NCI-H82 treated with DMSO at 0.1 percent for 48 hours (cell line): ENCODE measurements around the gene DNAI2.

Experiments used
- DNase-seq: peaks from one replicate; lab custom pipeline; 2025; ENCODE audit not compliant: unreplicated experiment; lab: John Stamatoyannopoulos, UW

Gene DNAI2, protein sequence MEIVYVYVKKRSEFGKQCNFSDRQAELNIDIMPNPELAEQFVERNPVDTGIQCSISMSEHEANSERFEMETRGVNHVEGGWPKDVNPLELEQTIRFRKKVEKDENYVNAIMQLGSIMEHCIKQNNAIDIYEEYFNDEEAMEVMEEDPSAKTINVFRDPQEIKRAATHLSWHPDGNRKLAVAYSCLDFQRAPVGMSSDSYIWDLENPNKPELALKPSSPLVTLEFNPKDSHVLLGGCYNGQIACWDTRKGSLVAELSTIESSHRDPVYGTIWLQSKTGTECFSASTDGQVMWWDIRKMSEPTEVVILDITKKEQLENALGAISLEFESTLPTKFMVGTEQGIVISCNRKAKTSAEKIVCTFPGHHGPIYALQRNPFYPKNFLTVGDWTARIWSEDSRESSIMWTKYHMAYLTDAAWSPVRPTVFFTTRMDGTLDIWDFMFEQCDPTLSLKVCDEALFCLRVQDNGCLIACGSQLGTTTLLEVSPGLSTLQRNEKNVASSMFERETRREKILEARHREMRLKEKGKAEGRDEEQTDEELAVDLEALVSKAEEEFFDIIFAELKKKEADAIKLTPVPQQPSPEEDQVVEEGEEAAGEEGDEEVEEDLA

DNA sequence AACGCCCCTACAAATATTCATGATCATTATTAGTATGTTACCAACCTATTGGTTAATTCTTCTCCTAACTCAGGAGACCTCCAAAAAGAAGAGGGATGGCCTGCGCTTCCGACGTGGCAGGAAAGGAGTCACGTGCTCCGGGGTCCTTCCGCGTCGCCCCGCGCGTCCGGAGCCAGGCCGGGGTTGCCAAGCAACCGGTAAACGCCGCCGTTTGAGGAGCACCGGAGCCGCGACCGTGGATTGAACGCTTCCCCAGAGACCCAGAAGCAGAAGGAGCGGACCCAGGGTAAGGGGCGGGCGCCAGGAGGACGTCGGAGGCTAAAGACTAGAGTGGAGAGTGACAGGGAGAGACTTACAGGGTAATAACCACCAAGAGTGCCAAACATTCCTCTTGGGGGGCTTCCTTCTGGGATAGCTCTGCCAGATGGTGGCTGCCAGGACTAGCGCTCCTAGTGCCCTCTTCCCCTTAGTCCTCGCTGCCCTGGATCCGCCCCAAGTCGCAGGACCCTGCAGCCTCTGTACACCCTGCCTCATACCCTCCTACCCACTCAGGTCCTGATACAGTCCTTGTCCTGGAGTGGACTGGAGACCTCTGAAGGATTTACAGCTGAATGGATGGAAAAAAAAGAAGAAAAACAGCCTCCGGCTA lies at the start of gene DNAI2:
Gene DNAI2, plus strand, starts transcription at position 175 of the 649 bp plus-strand sequence. CDS start 7,584 bp downstream, outside the sequence.
- DNase-seq, result no peak

DNA sequence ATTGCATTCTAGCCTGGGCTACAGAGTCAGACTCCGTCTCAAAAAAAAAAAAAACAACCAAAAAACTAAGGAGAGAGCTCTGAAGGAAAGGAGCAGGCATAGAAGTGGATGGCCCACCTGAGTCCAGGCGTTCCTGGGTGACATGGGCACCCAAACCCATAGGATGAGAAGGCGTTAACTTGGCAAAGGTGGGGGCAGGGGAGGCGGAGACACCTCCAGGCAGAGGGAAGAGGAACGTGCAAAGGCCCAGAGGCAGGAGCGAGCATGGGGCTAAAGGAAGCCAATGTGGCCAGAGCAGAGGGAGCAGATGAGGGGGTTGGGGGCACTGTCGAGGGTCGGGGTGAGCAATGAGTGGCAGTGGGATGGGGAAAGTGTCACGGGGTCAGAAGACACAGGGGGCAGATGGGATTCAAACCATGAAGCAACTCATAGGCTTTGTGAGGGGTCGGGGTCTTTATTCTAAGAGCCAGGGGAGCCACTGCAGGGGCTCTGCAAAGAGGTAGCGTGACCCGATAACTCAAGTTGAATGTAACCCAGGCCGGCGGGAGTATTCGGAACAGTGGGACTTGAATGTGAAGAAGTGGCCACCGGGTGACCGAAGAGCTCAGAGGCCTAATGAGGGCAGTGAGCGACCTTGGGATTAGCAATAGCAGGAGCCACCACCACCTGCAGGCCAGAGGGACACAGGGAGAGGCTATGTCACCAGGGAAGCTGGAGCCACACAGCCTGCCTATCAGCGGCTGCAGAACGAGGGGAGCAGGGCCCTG lies 48.9 kb upstream of the DNAI2 start:
- DNase-seq, result no peak

DNA sequence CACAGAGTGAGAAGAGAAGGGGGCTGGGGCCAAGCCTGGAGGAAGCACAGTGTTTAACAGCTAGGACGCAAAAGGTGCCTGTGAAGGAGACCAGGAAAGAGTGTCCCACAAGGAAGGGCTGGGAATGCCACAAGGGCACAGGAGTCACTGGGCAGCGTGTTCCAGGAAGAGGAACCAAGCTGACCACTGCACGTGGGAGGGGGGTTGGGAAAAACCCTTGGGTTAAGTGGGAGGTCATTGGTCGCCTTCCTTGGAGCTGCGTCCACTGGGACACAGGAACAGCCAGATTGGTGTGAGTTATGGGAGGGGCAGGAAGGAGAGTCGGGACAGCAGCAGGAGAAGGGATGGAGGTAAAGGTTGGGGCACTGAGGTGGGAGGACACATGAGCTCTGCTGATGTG lies 47.8 kb upstream of the DNAI2 start:
- no peak for DNase-seq

DNA sequence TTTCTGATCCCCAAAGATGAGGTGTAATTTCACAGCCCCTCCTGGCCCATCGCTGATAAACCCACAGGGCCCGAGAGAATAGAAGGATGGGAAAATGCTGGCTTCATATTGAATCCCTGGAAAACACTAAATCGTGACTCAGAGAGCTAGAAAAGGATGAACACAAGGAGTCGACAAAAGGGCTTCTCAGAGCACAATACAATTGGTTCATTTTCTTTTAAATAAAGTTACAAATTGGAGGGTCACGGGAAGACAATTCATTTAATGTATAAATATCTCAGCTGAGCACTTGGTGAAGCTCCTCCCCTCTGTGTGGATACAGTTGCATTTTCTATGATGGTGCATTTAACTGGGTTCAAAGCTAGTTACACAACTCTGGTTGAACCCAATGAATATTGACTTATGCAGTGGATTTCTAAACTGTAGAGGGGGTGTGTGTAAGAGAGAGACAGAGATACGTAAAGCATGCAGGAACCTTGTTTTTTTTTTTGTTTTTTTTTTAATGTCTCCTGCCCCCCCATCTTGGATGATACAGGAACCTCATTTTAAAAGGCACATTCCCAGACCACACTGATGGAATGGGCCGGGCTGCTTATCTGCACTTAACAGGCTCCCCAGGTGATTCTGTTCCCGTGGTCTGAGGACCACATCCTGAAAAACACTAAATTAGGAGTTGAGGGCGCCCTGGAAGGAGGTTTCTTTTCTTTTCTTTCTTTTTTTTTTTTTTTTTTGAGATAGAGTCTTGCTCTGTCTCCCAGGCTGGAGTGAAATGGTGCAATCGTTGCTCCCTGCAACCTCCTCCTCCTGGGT lies 46.6 kb upstream of the DNAI2 start:
- DNase-seq, result no peak

DNA sequence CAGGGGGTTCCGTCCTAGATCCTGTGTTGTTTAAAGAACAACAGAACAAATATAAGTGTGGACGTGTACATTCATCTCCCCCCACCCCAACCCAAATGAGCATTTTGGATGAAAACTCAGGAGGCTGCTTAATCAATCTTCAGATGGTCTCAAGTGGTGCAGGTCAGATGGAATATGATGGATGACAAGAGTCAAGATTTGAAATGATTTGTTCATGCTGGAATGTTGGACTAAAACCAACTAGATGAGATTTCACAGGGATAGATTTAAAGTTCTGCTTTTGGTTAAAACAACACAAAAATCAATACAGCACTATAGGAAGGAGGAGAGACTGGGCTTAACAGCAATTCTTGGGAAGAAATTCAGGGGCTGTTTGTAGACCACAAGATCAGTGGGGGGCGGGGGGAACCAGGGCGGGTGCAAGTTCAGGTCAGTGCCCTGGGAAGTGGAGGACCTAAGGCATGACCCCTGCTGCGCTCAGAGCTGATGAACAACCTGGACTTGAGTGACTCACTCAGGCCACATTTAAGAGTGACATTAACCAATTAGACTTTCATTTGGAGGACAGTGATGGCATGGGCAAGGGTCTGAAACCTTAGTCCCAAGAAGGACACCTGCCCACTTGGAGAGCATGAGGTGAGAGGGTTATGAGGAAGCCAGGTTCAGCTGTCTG lies 45.6 kb upstream of the DNAI2 start:
- DNase-seq, result no peak

DNA sequence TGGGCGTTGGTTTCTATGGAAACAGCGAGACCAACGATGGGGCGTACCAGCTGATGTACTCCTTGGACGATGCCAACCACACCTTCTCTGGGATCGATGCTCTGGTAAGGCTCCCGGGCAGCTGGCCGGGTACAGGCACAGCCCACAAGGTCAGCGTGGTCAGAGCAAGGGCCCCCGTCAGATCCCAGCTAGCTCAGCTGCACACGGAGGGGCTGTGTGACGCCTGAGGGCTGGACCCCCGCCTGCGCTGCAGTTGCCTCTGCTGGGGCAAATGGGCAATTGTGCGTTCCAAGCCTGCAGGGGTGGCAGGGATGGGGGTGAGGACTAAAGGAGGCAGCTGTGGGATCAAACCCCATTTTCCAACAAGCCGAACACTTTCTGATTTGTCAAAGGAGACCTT lies 43.1 kb upstream of the DNAI2 start:
- no peak for DNase-seq

DNA sequence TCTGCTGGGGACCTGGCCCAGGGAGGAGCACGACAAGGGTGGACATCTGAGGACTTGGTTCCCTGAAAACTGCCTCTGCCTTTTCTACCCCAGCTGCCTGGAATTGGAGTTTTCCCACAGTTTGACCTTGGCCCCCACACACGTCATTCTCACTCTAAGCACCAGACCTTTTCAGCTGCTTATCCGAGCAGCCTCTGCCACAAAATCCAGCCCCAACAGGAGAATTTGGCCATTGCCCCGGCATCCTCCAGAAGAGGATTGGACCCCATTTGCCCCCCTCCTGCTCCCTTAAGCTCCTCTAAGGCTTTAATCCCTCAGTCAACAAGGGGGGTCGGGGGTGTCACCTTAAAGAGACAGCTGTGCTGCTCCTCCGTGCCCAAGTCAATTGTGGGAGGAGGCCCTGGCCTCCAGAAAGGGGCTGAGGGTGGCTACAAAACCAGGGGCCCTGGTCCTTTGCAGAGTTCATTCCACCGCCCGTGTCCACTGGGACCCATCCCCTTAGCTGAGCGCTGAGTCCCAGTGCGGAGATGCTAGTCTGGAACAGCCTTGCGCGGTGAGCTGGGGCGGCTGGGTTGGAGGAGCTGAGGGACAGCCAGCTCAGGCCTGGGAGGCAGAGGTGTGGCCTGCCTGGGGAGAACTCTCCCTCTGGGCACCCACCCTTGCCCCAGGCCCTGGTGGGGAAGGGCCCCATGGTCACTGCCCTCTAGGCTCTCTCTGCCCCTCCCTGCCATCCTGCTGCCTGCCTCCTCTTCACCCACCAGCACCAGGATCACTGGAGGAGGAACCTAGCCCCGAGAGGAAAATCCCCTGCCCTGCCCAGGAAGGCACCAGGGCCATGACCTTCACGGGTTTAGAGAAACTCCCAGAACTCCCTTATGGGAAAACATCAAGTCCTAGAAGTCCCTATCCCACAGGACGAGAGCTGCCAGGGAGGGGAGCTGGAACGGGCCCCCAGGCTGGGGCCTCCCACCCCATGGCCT lies 41.8 kb upstream of the DNAI2 start:
- peak; percentile 88 for DNase-seq

DNA sequence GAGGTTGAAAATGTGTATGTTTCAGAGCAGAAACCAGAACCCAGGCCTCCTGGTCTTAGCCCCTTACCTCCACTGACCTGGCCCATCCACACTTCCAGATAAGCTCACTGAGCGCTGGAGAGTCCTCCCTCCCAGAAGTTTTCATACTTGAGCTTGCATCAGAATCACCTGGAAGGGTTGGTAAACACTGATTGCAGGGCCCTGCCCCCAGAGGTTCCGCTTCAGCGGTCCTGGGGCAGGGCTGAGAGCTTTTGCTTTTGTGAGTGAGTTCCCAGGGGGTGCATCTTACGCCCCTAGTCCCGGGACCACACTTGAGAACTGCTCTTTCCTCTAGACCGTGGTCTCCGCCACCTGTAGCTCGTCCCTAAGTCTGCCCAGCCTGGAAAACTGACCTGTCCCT lies 40.1 kb upstream of the DNAI2 start:
- no peak for DNase-seq

DNA sequence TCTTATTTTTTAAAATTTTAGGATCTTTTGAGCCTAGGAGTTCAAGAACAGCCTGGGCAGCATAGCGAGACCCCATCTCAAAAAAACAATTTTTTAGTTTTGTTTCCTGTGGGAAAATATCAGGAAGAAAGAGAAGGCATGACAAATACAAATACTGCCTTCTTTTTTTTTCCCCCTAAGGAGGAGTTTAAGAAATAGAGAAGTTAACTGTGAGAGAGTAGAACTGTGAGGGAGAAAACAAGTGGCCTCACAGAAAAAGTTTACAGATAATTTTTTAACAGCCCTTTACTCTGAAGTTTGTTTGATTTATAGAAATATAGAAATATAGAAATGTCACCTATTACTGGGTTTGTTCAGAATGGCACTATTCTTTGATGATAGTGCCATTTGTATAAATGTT lies 39.5 kb upstream of the DNAI2 start:
- no peak for DNase-seq

DNA sequence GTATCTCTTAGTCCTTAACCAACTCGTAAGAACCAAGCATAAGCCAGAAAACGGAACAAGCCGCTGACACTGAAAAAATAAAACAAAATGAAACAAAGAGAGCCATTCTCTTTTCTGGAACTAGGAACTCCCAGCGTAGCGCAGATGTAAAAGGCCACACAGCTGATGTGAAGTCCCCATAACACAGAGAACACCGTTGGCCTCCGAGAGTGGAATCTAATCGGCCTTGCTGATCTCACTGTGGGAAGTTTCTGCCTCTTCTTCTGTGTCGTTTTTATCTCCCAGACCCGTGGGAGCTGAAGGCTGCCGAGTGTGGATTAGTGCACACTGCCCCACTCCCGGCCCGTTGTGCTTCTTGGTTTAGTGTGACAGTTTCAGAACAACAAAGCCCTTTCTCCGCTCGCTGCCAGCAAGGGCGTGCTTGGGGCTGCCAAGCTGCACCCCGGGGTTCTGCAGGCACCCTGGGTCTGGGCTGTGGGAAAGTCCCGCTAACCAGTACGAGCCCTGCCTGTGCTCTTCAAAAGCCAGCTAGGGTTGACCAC lies 38.9 kb upstream of the DNAI2 start:
- DNase-seq, result no peak

DNA sequence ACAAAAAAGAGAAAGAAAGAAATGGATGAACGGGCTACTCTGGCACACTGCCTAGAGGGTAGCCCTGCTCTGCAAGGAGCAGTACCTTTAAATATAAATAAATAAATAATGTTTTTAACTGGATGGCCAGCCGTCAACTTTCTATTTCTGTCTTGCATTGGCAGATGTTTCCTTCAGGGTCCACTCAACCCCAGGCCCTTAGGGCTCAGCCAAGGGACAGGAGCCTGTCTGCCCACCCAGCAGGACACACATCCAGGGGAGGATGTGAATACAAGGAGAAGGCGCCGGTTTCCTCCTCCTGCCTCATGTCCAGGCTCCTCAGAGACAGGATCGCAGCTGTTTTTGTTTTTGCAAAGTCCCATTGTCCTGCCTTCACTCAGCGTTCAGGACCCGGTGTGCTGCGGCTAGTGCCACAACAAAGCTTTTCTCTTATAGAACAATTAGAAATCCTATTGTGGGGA lies 38.1 kb upstream of the DNAI2 start:
- no peak for DNase-seq

DNA sequence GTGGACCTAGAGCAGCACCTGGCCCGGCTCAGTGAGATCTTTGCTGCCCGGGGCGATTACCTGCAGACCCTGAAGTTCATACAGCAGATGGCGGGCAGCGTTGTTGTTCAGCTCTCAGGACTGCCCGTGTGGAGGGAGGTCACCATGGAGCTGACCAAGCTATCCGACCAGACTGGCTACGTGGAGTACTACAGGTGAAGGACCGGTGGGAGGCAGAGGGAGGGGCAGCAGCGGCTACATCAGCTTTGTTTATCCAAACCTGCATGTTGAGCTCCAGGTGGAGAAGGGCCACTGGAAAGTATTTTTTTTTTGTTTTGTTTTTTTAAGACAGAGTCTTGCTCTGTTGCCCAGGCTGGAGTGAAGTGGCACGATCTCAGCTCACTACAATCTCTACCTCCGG lies 36.7 kb upstream of the DNAI2 start:
- no peak for DNase-seq

DNA sequence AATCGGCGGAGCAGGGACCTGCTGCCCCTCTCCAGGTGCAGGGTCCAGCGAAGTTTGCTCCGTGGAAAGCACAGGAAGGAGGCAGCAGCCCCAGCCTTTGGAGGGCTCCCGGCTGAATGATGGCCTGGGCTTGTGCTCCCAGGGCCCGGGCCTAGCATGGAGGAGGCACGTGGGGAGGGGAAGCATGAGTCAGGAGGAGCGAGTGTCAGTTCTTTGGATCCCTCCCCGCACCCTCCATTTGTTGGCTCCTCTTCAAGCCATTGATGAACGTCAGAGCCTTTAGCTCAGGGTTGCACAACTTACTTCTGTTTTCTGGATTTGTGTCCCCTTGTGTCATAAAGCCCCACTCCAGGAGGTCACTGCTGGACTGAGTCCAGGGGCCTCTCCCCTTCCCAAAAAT lies 34.9 kb upstream of the DNAI2 start:
- DNase-seq, result no peak

DNA sequence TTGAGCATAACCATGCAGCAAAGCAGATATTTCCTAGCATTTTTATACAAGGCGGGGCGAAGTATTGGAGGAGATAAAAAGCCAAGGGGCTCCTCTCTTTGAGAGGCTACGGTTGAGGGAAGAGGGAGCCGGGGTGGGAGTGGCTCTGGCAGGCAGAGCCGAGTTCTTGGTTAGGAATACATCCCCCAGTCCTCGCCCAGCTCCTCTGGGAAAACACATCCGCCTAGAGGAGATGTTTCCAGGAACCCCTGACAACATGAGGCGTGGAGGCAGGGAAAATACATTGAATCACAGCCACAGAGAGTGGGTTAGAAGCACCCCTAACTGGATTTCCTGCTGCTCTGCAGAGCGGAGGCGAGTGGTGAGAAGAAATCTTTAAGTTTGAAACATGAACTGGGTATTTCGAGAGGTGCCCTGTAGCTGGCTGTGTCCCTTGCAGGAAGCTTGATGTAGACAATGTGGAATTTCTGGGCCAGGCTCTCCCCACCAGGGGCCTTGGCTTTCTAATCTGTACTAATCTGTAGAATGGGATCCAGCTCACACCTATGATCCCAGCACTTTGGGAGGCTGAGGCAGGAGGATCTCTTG lies 33.3 kb upstream of the DNAI2 start:
- no peak for DNase-seq

DNA sequence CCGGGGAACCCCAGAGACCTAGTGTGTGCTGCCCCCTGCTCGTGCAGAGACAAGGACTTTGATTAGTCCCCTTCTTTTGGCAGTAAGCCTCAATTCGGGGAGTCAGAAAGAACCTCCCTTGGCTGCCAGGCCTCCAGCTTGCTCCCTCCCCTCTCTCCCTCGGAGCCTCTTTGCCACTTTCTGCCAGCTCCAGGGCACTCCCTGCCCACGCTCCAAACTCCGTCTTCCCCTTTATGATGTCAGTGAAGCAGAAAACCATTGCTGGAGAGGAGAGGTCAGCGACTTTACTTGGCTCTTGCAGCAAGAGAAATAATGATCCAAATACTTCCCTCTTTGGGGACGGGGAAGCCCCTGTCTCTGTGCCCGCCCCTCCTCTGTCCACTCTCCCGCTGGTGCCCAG lies 32.6 kb upstream of the DNAI2 start:
- DNase-seq, result no peak

DNA sequence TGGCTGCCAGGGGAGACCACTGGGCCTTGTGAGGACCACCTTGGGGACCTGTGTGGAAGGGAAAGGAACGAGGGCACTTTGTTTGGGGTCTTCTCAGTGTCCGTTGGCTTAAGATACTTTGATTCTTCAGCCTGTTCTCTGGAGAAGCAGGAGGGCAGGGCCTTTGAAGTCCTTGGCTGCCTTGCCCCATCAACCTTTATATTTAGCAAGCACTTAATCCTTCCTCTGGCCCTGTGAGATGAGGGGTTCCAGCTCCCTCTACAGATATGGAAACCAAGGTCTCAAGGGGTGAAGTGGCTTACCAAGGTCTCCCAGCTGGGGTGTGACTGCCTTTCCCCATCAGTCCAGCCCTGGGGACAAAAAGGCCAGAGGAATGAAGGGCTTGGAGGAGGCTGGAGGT lies 32.2 kb upstream of the DNAI2 start:
- no peak for DNase-seq

DNA sequence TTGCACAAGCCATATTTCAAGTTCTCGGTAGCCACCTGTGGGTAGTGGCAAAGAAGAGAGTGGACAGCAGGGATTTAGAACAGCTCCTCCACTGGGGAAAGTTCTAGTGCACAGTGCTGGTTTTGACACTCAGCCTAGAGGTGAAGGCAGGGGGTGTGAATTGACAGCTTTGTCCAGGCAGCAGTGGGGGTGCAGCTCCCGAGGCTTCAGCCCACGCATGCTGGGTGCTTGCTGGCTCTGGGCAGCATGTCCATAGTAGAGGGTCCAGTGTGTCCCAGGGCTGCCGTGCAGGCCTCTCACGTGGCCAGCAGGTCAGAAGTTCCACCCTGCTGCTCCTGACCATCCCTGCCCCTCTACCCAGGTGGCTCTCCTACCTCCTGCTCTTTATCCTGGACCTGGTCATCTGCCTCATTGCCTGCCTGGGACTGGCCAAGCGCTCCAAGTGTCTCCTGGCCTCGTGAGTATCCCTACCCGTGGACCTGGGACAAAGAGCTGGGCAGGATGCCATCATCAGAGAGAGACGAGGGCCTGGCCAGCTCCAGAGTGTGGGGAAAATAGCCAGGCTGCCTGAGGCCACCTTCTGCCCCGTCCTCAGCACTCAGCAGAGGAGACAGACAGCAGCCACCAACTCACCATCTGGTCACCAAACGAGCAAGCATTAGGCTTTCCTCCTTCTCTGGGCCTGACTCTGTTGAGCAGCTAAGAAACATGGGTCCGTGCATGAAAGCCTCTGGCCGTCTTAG lies 30.9 kb upstream of the DNAI2 start:
- no peak for DNase-seq

DNA sequence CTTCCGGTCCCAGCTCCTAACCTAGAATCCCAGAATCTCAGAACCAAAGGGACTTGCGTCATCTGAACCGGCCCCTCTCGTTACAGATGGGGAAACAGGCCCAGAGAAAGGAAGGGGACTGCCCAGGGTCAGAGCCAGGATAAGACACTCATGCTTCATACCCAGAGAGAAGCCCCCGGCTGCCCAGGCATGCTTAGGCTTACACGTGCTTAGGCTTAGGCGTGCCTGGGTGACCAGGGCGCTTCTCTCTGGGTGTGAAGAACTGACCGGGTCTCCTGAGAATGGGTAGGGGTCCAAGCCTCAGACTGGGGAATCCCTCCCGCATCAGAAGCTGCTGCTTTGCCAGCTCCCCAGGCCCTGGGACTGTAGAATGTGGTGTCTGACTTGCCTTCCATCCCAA lies 29.9 kb upstream of the DNAI2 start:
- no peak for DNase-seq
